ENCODE results near the gene OSTN. TPM values are rescaled to one million over a fixed set of nuclear protein-coding genes. Genes with fewer than 3 reads are reported as not detected.

Gene OSTN
- total and polyA plus RNA-seq, 2 donors (not counting 3 experiments of a cell fraction or from before 2014, with no cell fraction given): not detected

DNA sequence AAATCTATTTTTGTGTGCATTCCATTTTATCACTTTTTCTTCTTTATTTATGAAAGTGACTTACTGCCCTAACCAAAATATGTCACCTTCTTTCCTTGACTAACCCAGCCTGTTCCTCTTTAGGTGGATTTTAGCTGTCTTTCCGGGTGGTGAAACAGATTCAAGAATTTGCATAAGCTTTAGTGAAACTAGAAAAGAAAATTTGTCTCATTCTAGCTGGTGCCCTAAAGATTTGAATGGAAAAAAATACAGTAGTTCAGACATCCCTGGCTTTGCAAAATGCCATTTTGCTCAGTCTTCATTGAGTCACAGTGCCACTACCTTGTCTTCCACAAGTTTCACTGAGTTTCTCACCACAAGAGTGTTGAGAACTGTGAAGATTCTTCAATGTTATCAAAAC lies 102.0 kb downstream of the OSTN start:
- Histone ChIP-seq H2AFZ (ENCODE audit: low read depth, low read length) (no peak overlapping the region), H3K4me2 (ENCODE audit: insufficient read depth, low read length) (no peak overlapping the region), H3K9me3 (replicated peaks; ENCODE audit: control insufficient read depth, insufficient read depth, low read length) (no peaks in the 10 kb centered on the region), H3K79me2 (ENCODE audit: control insufficient read depth, insufficient read depth, low read length) (no peaks in the 10 kb centered on the region), H3K4me1 (ENCODE audit: control insufficient read depth, extremely low read depth, insufficient read depth, low read length) (no peaks in the 10 kb centered on the region), H3K27ac (ENCODE audit: insufficient read depth, low read depth, low read length) (no peak overlapping the region), H3K4me3 (replicated peaks in 1 of 3; ENCODE audit: insufficient read depth in 1 of 3, low read depth in 1 of 3, low read length in 3 of 3) (no peak overlapping the region), H3K9me1 (replicated peaks; ENCODE audit: control insufficient read depth, extremely low read depth, insufficient read depth, low read length) (no peaks in the 10 kb centered on the region), H3K9ac (replicated peaks; ENCODE audit: extremely low read depth, insufficient read depth, low read length) (no peak overlapping the region), H4K20me1 (replicated peaks; ENCODE audit: control insufficient read depth, extremely low read depth, insufficient read depth, low read length) (no peaks in the 10 kb centered on the region), H3K36me3 (ENCODE audit: control insufficient read depth in 2 of 2, extremely low read depth in 1 of 2, insufficient read depth in 2 of 2, low read length in 2 of 2) (no peaks in the 10 kb centered on the region), H3K27me3 (ENCODE audit: control insufficient read depth in 2 of 2, insufficient read depth in 2 of 2, low read length in 2 of 2) (no peaks in the 10 kb centered on the region)
- CTCF ChIA-PET: no interaction called here
- intact Hi-C loops (cut with micrococcal nuclease) (no loop called here), dilution Hi-C loops (cut with MboI; ENCODE audit: extremely low pct_ligation_motif_present, low sequenced_read_pairs) (no loop called here)
- FAIRE-seq (no peak), DNase-seq (ENCODE audit: low read depth, low spot score) (no peak)
- no TSS peak for BruUV-seq (replicated peaks)
- POLR2A ChIA-PET: no interaction called here
- TF ChIP-seq, protein P1, sequence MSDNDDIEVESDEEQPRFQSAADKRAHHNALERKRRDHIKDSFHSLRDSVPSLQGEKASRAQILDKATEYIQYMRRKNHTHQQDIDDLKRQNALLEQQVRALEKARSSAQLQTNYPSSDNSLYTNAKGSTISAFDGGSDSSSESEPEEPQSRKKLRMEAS (IDR thresholded peaks at IDR 0.05; ENCODE audit: insufficient read depth, insufficient read length): no peak
- no peak for TF ChIP-seq POLR2A (IDR thresholded peaks at IDR 0.05; ENCODE audit: low read depth, low read length)
- TF ChIP-seq FOS (IDR thresholded peaks at IDR 0.05; ENCODE audit: borderline replicate concordance, insufficient read depth, low read length): no peak
- no peak for TF ChIP-seq POLR2AphosphoS5 (IDR thresholded peaks at IDR 0.05; ENCODE audit: insufficient read depth, low read depth, low read length)
- TF ChIP-seq GATA2 (IDR thresholded peaks at IDR 0.05; ENCODE audit: insufficient read depth, insufficient read length, low read depth, low read length): no peak
- TF ChIP-seq MYC (IDR thresholded peaks at IDR 0.05; ENCODE audit: low read depth, low read length): no peak
- TF ChIP-seq JUN (IDR thresholded peaks at IDR 0.05; ENCODE audit: borderline replicate concordance, insufficient read depth, insufficient read length, low read depth): no peak
- TF ChIP-seq, protein P2, sequence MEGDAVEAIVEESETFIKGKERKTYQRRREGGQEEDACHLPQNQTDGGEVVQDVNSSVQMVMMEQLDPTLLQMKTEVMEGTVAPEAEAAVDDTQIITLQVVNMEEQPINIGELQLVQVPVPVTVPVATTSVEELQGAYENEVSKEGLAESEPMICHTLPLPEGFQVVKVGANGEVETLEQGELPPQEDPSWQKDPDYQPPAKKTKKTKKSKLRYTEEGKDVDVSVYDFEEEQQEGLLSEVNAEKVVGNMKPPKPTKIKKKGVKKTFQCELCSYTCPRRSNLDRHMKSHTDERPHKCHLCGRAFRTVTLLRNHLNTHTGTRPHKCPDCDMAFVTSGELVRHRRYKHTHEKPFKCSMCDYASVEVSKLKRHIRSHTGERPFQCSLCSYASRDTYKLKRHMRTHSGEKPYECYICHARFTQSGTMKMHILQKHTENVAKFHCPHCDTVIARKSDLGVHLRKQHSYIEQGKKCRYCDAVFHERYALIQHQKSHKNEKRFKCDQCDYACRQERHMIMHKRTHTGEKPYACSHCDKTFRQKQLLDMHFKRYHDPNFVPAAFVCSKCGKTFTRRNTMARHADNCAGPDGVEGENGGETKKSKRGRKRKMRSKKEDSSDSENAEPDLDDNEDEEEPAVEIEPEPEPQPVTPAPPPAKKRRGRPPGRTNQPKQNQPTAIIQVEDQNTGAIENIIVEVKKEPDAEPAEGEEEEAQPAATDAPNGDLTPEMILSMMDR (IDR thresholded peaks at IDR 0.05; ENCODE audit: extremely low read depth in 1 of 2, insufficient read depth in 1 of 2, low read depth in 1 of 2, low read length in 2 of 2): no peak
- TF ChIP-seq EZH2 (IDR thresholded peaks at IDR 0.05; ENCODE audit: borderline replicate concordance, low read depth, low read length, severe bottlenecking): no peak

Measured in endothelial cell of umbilical vein (primary cell).